HG02943 (cell line): ENCODE results near the gene TSPAN18.

Experiments used
- ATAC-seq: cut with Tn5 transposase; IDR thresholded peaks from one replicate; pipeline ENCODE4 v1.9.1; 2021; ENCODE audit warnings: mild to moderate bottlenecking, low read depth, moderate library complexity; ENCODE audit not compliant: unreplicated experiment

TSPAN18 gene

DNA sequence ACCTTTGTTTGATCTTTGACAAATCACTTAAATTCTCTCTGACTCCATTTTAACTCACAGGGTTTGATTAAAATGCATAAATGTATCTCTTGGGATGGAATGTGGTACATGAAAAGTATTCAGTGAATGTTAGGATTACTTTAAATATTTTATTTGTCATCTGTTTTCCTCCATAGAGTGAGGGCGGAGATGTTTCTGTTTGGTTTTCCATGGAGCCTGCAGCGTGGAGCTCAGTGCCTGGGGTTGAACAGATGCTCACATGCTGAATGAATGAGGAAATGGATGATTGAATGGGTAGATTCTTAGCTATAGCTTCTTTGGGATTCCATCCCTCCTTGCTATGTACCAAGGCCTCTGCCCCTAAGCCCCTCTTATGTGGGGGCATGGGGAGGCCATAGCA, 10.0 kb downstream of the TSPAN18 start:
- ATAC-seq = no peak

DNA sequence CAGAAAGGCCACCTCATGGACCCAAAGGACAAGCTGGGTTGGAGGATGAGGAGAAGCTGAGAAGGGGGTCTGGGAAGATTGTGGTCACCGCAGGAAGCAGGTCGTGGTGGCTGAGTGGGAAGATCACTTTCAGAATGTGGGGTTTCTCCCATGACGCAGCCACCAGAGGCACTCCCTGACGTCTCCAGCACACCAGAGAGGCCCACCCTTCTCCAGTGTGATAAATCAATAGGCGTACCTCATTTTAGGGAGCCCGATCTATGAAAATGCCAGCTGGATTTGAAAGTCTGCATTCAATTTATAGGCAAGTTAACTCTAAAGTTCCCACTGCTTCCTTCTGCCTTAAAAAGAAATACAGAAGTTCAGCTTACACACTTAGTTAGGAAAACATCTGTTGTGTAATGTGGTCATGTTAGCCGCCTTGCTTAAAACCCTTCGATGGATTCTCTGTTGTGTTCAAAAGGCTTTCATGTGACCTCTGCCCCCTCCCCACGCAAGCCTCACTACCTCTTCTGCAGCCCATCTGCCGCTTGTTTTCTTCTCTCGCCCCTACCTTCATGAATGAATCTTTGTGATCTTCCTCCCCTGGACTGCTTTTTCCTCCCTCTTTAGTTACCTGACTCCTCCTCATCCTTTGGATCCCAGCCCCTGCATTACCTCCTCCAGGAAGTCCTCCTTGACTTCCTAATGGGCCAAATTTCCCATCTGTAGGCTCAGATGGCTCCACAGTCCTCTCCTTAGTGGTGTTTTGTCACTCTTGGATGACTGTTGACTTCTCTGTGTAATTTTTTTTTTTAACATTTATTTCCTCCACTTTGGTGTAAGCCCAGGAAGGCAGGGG, 10.7 kb downstream of the TSPAN18 start:
- no peak for ATAC-seq

DNA sequence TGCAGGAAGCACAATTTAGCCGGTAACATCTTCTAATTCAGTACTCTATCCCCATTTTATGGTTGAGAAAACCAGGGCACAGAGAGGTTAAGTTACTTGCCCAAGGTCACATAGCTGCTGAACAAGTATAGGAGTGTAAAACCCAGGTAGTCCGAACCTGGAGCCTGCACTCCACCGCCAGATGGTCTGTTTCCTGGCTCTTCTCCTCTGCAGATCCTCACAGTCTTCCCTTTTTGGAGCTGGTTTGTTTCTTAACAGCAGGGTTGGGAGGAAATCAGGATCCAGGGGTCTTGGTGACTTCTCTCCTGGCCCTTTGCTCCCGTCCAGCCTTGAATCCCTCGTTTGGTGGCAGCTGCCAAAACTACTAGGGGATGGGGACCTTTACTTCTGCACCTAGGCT, 12.0 kb downstream of the TSPAN18 start:
- no peak for ATAC-seq

DNA sequence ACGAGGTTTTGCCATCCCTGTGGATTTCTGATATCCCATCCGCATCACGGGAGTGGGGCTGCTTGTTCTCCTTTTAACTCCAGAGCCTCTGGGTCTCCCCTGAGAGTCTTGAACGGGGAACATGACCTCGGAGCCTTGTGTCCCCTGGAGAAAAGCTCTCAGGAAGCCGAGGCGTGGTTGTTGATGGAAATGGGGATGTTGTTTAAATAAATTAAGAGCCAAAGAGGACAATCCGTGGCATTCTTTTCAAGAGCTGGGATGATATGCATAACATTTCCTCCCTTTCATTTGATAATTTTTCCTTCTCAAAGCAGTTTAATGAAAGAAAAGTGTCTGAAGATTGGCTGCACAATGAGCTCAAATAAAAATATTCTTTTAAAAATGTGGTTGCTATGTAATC, 14.2 kb downstream of the TSPAN18 start:
- no peak for ATAC-seq

DNA sequence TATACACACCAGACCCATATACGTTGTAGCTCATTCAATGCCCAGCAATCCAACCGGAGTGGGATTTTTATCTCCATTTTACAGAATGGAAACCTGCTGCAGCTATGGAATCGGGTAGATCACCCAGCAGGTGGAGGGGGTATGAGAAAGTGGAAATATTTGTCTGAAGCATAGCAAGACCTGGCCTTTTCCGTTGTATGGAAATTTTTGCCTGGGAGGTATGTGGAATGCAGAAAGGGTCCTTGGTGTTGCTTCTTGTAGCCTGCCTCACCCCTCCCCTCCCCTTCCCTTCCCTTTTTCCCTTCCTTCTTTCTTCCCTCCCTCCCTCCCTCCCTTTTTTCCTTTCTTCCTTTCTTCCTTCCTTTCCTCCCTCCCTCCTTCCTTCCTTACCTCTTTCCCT, 15.2 kb downstream of the TSPAN18 start:
- no peak for ATAC-seq

DNA sequence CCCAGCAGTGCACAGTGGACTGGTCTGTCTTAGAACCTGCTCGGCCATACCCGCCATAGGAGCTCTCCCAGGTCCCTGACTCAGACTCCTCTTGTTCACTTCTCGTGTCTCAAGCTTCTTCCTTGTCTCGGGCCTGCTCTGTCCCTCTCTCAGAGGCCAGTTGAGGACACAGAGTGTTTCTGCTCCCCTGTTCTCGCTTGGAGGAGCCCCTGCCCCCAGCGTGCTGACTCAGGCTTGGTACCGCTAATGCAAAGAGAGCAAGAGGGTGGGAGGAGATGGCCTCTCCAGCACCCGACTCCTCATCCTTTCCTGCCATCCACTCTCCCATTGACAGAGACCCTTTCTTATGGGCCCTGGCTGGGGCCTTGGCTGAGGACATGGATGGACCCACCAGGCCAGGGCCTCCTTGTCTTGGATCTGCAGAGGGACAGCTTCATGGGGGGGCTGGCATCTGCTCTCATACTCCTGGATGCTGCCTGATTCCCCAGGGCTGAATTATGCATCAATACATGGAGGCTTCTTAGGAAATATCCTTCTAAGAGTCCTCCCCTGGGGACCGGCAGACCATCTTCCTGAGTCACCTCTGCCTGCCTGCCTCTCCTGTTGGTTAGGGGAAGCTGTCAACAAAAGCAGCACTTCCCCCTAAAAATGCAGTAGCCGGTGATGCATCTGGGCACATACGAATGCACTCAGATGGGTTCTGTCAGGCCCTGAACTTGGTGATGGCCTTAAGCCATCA, 15.9 kb downstream of the TSPAN18 start:
- no peak for ATAC-seq

DNA sequence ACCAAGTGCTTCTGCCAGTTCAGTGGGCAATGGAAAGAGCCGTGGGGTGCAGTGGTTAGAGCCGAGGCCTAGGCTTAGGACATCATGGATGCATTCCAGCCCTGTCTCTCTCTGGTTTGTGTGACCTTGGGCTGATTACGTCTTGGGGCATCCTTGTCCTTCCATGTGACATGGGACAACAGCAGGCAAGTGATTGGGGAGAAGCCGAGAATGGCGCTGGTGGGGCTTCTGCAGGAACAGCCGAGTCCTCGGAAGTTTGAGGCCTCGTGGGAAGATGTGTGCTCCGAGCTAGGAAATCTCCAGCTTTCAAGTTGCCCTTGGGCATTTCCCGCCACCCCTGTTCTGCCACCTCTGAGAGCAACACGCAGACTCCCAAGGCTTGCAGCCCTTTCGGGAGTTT, 16.6 kb downstream of the TSPAN18 start:
- ATAC-seq = no peak

DNA sequence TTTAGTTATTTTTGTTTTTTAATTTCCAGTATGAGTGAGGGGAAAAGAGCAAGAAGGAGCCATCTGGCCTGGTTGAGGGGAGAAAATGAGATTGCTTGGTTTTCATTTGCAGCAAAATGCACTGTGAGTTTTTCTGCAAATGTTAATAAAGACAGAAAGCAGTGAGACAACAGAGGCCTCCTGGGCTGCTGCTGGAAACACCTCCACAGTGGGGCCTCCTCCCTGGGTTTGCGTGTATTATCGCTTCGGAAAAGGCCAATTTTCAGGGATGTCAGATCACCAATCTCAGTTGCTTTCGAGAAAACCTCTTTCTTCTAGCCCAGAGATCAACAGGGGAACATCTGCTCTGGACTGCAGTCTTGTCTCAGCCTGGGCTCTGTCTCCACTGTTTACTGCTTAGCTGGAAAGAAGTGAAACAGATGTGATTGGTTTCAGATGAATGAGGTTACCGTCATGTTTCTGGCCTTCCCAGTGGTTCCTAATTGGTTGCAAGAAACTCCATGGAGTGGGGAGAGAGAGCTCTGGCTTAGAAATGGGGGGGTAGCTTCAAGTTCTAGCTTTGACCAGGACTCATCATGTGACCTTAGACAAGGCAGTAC, 17.3 kb downstream of the TSPAN18 start:
- no peak for ATAC-seq

DNA sequence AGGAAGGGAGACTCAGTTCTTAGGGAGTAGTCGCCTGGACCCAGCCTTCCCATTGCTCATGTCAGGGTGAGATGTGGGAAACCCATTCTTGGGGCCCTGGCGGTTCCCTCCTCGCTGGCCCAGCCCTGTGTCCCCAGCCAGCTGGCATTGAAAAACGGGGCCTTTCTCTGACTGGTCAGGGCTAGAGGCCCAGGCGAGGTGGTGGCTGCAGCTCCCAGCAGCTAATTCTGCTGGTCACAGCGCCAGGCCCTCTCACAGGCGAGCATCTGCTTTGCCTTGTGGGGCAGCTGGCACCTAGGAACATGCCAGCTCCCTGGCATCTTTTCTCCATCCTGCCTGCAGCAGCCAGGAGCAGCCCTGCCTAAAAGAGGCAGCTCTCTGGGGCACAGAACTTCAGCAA, 20.1 kb downstream of the TSPAN18 start:
- ATAC-seq = no peak

DNA sequence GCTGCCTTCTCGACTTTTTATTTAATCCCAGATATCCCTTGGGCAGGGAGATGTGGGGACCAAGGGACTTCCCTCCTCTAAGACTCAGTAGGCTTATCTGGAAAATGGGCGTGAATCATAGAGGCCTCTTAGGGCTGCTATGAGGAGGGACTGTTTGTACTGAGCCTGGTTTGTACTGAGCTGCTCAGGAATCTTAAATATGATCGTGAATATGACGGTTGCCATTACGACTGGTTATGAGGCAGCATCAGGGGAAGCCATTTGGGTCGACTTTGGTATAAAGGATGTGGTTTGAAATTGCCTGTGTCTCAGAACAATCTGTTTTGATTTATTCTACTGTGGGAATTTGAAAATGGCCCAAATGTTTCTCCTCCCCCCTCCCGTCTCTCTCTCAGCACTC, 20.6 kb downstream of the TSPAN18 start:
- ATAC-seq = no peak

DNA sequence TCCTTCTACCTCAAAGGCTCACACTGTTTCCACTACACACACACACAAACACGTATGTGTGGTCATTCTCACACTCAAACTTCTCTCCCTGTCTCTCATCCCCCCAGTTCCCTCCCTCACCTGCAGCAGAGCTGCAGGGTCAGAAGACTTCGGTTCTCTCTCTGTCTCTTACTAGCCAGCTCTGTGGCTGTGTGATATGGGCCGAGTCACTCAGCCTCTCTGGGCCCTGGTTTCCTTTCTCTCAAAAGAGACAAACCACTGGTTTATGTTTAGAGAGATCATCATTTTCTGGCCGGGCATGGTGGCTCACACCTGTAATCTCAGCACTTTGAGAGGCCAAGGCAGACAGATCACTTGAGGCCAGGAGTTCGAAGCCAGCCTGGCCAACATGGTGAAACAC, 21.1 kb downstream of the TSPAN18 start:
- ATAC-seq = no peak

DNA sequence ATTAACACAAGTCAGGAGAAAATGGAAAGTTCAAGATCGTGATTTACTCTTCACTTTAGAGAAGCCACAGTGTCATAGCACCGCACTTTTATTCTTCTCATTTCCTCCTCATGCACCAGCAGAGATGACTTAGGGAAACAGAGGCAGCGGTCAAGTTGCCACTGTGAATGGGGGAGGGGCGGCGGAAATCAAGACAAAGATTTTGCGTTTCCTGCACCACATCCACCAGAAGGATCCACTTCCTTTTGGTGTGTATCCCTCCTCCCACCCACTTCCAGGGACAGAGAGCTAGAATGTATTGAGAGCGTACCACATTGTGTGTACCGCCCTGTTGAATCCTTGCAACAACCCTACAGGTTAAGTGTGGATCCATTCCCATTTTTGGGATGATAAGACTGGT, 21.8 kb downstream of the TSPAN18 start:
- ATAC-seq = no peak

DNA sequence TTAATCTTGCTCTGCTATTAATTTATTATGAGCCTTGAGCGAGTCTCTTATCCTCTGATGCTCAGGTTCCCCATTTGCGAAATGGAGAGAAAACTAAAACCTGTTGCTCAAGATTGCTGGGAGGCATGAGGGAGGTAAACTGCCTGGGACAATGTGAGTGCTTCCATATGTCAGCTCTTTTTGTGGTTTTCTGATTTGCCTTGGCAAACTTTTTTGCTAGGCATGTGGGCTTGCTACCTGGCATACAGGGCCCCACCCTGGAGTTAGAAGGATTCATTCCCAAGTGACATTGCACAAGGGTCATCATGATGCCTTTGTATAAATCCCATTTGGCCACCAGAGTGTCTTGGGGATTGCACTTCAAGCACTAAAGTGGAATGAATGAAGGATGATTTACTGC, 22.4 kb downstream of the TSPAN18 start:
- ATAC-seq = no peak

DNA sequence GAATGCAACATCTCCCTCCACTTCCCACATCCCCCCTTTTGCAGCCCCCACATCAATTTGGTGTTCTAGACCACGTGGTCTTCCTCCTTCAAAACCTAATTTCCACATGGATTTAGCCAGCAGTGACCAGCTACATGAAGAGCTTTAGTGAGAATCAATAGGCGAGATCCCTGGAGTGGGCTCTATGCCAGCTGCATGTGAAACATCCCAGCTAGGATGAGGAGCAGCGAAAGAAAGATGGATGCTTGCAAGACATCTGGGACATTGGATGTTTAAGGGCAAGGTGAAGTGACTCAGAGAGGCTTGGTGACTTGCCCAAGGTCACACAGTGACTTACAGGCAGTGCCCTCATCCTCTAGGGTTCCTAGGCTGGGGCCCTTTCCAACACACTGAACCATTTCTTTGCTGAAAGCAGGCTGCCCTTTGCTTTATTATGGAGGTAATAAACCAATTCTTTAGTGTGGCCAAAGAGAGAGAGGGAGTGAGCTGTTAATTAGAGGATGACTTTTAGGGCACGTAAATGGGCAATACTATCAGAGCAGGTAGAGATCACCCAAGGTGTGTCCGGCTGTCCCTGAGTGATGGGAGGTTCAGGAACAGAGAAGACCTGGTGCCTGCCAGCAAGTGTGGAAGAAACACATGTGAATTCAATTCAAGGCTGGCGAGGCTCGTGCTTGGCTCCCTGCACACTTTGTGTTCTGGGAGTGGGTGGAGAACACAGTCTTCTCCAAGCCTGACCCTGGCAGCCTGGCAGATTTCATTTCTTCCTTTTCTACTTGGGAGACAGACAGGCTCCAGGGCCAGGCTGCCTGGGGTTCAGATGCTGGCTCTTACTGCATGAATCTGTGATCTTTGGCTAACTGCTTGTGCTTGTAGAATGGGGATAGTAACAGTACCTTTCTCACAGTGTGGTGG, 24.0 kb downstream of the TSPAN18 start:
- no peak for ATAC-seq

DNA sequence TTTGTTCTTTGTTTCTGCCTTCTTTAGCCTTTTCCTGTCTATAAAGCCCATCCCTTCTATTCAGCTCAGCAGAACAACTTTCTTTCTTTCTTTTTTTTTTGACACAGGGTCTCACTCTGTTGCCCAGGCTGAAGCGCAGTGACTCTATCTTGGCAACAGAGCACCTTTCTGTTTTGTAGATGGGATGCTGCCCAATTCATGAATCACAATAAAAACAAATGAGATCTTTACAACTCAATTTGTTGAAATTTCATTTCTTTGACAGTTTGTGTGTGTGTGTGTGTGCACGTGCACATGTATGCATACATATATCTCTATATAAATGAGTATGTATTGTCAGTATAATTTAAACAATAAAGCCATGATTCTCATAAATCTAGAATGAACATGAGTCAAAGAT, 25.5 kb downstream of the TSPAN18 start:
- no peak for ATAC-seq

DNA sequence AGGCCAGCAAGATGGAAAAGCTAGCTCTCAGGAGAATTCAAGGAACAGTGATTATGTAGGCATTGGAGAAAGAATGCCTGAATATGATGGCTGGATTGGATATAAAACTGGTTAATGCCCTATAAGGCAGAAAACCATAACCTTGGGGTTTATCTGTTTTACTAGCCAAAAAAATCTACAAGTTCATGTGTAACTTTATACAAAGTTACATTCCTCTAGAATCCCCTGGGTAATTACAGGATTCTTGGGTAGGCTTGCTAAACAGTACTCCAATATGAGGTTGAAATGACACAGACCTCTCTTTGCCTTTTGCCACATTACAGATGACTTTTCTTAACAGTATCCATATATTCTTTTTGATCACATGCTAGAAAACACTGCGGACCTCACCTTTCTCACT, 26.0 kb downstream of the TSPAN18 start:
- ATAC-seq = no peak

DNA sequence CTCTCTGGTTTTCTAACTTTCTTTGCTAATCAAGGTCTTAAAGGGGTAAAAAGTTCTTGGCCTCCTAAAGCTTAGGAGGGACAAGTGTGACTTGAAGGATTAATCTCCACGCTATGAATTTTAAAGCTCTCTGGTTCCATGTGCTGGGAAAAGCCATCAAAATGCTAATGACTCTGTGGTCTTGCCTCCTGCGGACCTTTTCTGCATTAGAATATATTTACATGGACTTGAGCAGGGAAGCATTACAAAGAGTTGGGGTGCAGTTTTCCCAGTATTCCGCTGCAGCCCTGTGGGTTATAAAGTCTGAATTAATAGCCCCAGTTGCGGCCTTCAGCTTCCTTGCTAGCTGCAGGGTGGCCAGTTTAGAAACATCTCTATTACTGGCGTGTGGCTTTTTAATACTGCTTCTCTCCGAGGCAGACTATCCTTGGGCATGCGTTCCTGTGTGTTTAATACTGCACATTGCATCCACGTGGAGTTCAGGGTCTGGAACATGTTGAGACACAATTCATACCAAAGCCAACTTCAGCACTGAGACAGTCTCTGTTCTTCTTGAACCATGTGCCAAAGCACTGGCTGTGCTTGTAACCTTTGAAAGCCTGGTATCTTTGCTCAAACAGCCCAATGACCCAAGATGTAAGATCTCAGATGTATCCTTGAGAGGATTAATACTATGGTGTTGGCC, 27.3 kb downstream of the TSPAN18 start:
- ATAC-seq = no peak

DNA sequence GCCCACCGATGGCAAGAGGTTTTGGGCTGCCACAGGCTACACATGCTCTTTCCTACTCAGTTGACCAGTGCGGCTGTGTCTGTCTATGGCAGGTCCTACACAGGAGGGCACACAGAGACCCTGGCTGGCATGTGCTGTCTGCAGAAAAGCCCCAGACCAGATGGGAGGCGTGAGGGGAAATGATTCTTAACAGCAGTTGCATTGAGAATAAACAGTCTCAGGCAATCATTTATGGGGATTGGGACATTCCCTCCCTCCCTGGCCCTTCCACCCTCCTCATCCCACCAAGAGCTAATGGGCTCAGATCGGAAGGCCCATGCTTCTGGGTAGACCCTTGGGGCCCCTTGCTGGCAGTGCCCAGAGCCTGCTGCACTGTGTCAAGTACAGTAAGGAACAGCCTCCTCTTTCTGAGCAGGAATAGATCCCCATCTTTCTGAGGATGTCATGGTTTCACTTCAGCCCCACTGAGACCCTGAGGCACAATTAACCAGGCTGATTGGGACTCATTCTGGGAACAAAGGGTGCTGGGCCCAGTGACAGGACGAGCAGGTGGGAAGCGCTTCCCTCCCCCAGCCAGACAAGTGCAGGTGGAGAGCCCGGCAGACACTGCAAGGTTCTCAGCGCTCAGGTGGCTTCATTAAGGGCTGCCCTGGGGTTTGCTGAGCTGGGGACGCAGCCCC, 28.3 kb downstream of the TSPAN18 start:
- no peak for ATAC-seq
